ENCODE measurements around the gene ITPK1.

ITPK1 gene

DNA sequence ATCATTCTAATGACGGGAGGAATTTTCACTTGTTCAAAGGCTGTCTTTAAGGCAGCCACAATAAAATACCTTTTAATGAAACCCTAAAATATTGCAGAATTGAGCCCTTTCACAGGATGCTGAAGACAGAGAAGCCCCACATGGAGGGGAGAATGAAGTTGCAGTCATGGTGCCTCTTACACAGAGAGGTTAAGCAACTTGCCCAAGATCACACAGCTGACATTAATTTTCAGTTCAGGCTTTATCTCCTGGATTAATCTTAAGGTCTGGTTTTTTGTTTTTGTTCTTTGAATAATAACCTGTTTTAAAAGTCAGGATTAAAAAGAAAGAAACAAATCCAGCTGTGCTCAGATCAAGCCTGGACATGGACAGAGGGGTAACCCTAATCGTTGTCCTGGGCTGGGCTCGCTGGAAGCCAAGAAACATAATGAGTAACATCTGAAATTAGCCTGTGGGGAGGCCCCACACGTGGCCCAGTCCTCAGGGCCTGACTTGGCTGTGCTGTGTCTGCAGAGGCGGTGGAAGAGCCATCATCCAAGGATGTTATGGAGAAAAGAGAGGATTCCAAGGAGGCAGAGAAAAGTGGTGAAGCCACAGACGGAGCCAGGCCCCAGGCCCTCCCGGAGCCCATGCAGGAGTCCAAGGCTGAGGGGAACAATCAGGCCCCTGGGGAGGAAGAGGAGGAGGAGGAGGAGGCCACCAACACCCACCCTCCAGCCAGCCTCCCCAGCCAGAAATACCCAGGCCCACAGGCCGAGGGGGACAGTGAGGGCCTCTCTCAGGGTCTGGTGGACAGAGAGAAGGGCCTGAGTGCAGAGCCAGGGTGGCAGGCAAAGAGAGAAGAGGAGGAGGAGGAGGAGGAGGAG is 184.8 kb downstream of the ITPK1 start:
- DNase-seq = no peak

DNA sequence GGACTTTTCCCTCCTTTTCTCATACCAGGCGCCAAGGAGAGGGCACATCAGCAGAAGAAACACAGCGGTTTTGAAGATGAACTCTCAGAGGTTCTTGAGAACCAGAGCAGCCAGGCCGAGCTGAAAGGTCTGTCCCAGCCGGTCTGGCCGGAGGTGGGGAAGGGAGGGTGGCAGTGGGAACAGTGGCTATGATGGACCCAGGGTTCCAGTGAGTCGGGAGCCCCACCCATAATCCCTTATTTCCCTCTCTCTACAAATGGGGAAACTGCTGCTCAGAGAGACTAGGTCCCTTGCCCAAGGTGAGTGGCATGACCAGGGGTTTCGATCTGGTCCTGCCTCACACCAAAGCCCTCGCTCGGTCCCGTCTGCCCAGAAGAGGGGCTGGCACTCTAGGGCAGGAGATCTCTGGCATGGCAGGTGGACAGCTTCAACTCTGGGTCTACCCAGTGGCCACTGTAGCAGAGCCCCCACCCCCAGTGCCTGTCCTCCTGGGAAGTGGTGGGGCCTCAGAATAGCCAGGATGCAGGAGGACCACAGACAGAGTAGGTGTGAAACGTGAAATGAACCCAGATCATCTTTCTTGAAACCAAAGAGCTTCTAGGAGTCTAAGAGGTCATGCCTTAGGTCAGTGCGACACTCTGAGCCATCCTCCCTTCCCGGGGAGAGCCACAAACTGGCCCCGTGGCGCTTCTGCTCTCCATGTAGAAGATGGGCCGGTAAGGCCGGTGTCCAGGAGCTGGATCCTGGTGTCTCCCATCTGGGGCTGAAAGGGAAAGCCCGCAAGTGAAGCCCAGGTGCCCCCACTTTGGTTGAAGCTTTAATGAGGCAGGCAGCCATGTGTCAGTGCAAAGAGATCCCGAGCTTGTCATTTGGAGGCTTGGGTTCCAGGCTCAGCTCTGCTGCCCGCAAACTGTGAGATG is 185.8 kb downstream of the ITPK1 start:
- no peak for DNase-seq

DNA sequence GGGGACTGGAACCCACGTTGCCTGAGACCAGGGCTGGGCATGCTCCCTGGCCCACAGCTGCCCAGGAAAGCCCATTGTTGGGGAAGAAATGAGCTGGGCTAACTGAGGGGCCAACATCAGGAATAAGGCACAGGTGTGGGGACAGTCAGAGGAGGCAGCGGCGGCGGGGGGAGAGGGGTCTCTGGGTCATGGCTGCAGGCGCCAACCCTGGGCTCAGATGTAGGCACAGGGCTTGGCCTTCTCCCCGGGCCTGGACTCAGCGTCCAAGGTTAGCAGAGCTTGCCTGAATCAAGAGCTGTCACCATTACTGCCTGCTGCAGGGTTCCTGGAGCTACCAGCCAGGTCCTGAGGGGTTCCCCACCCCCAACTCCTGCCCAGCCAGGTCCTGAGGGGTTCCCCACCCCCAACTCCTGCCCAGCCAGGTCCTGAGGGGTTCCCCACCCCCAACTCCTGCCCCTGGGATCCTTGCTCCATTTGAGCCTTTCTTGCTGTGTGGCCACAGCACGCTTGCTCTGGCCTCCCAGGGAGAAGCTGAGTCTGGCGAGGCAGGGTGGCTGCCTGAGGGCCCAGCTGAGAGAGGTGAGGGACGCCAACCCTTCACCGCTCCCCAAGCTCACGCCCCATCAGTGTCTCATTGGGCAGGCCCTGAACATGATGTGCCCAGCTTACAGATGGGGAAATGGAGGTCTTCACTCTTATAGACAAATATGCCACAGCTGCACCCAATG is 186.6 kb downstream of the ITPK1 start:
- DNase-seq = no peak

GRCh38 chr14:92928258-92928629 is 187.5 kb downstream of the ITPK1 start:
- DNase-seq = no peak

DNA sequence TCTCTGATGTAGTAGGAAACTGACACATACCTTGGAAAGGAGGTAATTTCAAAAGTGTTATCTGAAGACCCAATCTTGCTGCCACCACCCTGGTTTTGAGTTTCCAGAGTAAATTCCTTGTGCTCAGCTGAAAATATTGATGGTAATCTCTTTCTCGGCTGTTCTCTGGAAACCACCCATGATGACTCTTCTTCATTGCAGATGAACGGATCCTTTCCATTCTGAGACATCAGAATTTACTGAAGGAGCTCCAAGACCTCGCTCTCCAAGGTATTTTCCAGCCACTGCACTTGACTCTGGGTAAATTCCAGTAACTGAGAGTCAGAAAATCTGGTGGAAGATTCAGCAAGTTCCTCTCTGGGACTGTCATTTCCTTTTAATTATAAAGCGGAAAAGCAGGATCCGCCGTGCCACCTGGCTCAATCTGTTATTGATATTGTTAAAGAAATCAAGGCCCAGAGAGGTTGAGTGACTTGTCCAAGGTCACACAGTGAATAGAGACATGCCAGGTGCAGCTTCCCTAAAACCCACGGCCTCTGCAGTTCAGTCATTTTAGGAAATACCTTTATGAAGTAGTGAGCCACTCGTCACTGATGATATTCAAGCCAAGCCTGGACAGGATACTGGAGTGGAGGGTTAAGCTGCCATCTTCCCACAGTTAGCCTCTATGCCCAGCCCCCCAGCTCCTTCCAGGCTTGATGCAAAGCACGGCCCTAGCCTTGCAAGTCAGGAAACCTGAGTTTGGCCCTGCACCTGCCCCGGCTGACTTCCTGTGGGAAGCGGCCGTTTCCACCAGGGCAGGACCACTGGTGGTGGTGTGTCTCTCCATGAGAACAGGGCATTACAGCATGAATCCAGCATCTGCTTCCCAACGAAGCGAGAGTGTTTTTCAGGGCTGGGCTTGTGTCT is 188.1 kb downstream of the ITPK1 start:
- no peak for DNase-seq

DNA sequence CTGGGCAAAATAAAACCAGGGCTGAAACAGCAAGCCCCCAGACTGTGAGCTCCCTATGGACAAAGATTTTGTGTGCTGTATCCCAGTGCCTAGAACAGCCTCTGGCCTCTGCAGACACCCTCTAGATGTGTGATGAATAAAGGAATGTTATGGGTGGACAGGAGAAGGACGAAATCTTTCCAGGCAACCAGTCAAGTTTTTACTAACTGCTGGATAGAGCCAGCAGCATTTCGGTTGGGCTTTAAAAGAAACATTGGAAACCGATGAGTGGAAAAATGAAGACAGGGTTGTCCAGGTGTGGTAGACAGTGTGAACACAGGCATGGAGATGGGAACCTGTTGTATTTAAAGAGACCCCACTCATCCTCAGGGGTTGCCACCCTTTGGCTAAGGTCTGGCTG is 188.8 kb downstream of the ITPK1 start:
- no peak for DNase-seq

- DNase-seq = no peak
Measured at GRCh38 chr14:92926180-92926845, 189.4 kb downstream of the ITPK1 start.

- DNase-seq = no peak
Measured at GRCh38 chr14:92925446-92925845, 190.3 kb downstream of the ITPK1 start.

DNA sequence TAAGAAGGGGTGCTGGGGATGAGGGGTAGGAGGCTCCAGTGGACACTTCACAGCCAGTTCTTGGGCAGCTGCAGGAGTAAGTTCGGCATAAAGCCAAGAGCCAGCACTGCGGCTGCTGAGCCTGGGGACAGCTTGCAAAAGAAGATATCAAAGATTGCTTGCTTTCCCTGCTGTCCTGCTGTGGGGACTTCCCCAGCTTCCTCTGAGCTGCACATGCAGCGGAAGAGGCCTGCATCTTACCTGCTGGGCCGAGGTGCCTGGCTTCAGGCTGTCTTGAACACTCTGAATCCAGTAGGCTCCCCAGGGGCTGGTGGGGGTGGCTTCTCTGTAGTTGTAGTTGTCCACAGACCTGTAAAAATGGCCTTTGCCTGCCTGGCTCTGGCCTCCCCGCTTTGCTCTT is 191.5 kb downstream of the ITPK1 start:
- no peak for DNase-seq

DNA sequence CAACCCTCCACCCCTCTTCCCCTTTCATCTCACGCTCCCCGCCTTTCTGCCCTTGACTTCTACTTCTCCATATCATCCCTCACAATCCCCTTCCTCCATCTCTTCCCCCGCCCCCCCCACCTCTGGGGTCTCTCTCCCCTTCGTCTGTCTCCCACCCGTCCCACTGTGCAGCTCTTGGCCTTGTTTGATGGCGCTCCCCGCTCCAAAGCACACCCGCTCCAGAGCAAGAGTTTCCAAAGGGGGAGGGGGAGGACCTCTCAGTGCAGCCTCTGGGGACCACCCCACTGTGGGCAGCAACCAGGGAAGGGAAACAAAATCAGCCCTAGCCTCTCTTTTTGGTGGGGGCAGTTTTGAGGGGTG is 192.0 kb downstream of the ITPK1 start:
- DNase-seq = no peak

- DNase-seq = peak; percentile 80
Measured at GRCh38 chr14:92922883-92923743, 192.6 kb downstream of the ITPK1 start, which contains the start of gene CHGA. CHGA (plus strand) TSS chr14:92923150; CDS start chr14:92923360, 210 bp downstream.

GRCh38 chr14:92922155-92922735 is 193.5 kb downstream of the ITPK1 start:
- DNase-seq = peak; percentile 50

GRCh38 chr14:92920001-92920400 is 195.7 kb downstream of the ITPK1 start:
- no peak for DNase-seq

DNA sequence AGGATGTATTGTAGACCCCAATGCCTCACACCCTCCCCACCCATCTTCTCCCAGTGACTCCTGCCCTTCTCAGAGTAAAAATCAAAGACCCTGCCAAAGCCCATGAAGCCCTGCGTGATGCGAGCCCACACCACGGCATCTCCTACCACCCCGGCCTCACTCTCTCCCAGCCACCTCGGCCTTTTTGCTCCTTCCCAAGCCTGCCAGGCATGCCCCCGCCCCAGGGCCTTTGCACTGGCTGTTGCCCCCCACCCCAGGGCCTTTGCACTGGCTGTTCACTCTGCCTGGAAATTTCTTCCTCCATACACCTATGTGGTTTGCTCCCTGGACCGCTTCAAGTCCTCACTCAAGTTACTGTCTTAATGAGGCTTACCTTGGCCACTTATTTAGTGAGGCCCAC is 197.8 kb downstream of the ITPK1 start:
- DNase-seq = no peak

DNA sequence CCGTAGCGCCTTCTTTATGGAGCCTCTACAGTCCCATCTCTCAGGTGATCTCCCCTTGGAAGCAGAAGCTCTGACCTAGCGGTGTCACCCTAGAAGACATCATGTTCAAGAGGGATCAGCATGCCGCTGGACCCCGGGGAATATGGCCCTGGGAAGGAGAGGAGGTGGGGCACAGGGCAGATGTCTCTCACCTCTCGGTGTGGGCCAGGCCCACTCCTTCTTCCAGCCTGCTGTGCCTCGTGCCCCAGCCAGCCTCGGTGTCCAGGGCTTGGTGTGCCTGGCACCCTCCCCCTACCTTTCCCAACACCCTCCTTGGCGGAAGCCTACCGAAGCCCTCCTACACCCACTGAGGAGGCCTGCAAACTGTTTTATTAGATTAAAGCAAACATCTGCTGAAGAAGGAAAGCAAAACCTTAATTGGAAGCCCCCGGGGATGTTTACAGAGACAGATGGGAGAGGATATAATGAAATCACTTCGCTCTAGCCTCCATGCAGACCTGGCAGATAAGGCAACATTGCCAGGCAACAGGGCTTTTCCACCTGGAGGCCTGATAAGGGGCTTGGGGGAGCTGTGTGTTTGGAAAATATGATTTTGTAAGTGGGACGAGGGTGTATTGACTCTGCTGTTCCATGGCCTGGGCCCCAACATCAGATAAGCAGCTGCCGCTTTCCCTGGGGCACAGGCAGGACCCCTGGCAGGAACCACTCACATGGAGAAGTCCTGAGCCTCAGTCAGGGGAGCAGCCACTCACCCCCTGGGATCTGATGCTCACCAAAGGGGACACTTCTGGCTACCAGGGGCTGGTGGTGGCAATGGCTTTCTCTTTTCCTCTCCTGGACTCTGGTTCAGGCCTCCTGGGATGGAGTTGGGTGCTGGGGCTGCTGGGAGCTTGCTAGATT is 198.4 kb downstream of the ITPK1 start:
- DNase-seq = no peak

GRCh38 chr14:92916201-92916600 is 199.5 kb downstream of the ITPK1 start:
- DNase-seq = no peak

DNA sequence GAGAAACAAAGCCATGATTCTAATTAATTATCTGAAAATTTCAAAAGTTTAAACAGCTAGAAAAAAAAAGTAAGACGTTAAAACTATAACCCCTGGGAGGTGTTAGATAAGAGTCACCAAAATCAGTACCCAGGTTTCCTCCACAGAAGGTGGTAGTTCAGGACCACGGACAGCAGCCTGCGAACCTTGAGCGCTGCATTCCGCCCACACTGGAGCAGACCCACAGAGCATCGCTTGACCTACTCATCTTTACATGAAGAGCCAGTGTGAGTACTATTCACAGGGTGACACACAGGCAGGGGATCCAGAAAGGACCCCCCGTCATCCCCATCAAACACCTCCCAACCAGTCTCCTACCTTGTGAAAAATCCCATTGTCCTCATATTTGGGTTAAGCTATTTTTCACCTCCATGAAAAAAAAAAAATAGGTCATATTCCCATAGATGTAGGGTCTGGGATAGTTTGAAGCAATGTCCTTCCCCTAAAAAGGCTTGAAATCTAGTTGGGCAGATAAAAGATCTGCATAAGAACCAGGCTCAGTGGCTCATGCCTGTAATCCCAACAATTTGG is 201.6 kb downstream of the ITPK1 start:
- no peak for DNase-seq

- DNase-seq = no peak
Measured at GRCh38 chr14:92907316-92907911, 208.3 kb downstream of the ITPK1 start.

All from NCI-H2107 (cell line).